Measurements from ENCODE around the gene MAP3K6. TPM values are rescaled to one million over a fixed set of nuclear protein-coding genes. Genes with fewer than 3 reads are reported as not detected.
A peak's percentile ranks its signal among the peaks of the same experiment; 100 is the strongest.
"Not testable (repeated sequence)": the region's sequence is repeated elsewhere in the genome, so short reads cannot be mapped to it uniquely, and the experiment has no call there.

Gene MAP3K6
- total RNA-seq, 1 donor from 2014 or later: 45.2 TPM

- peak within 1 kb of the TSS; percentile 64 for H3K4me3 ChIP-seq
- H3K27me3 ChIP-seq (ENCODE audit: low read depth): no peaks in the 10 kb centered on the region
- peak; percentile 63 for TF ChIP-seq CTCF (IDR thresholded peaks at IDR 0.05; ENCODE audit: borderline replicate concordance)
- DNase-seq: peak; percentile 93
- no peaks in the 10 kb centered on the region for H3K36me3 ChIP-seq
- H3K4me1 ChIP-seq: peaks cover 51% of the 10 kb centered on the region
- intact Hi-C loops (cut with micrococcal nuclease): loop anchor here (5.0 kb wide), 1 partner anchor 90 kb away; no protein-coding TSS in a partner anchor
- peak within 1 kb of the TSS; percentile 68 for H3K27ac ChIP-seq (replicated peaks)
- H3K9me3 ChIP-seq (replicated peaks): no peaks in the 10 kb centered on the region
These were observed 25.5 kb upstream of the MAP3K6 start, which contains the start of gene GPR3 for GRCh38 chr1:27392096-27392777. GPR3 (plus strand) TSS chr1:27392622; CDS start chr1:27393799, 1,177 bp downstream.

GRCh38 chr1:27391511-27392095 is 24.8 kb upstream of the MAP3K6 start:
- no peak for TF ChIP-seq CTCF (IDR thresholded peaks at IDR 0.05; ENCODE audit: borderline replicate concordance)
- H3K27ac ChIP-seq (replicated peaks): peak overlapping the region; percentile 68

GRCh38 chr1:27388337-27389005 is 21.7 kb upstream of the MAP3K6 start:
- TF ChIP-seq CTCF (IDR thresholded peaks at IDR 0.05; ENCODE audit: borderline replicate concordance): peak; percentile 89
- intact Hi-C loops (cut with micrococcal nuclease): no loop called here
- no peaks in the 10 kb centered on the region for H3K9me3 ChIP-seq (replicated peaks)
- peaks cover 28% of the 10 kb centered on the region for H3K4me1 ChIP-seq
- peak overlapping the region; percentile 68 for H3K27ac ChIP-seq (replicated peaks)
- no peaks in the 10 kb centered on the region for H3K27me3 ChIP-seq (ENCODE audit: low read depth)
- H3K4me3 ChIP-seq: no peak overlapping the region
- peak; percentile 68 for DNase-seq
- no peaks in the 10 kb centered on the region for H3K36me3 ChIP-seq

More at GRCh38 chr1:27391511-27392095, 24.8 kb upstream of the MAP3K6 start:
- peak; percentile 58 for DNase-seq
- H3K9me3 ChIP-seq (replicated peaks): no peaks in the 10 kb centered on the region
- no peaks in the 10 kb centered on the region for H3K36me3 ChIP-seq
- intact Hi-C loops (cut with micrococcal nuclease): loop anchor here (5.0 kb wide), 1 partner anchor 89 kb away; no protein-coding TSS in a partner anchor
- H3K27me3 ChIP-seq (ENCODE audit: low read depth): no peaks in the 10 kb centered on the region
- peak overlapping the region; percentile 64 for H3K4me3 ChIP-seq
- H3K4me1 ChIP-seq: peaks cover 45% of the 10 kb centered on the region

GRCh38 chr1:27384797-27385196 is 18.0 kb upstream of the MAP3K6 start:
- H3K4me3 ChIP-seq; H3K27me3 ChIP-seq (ENCODE audit: low read depth); intact Hi-C loops (cut with micrococcal nuclease); H3K27ac ChIP-seq (replicated peaks); H3K36me3 ChIP-seq; DNase-seq; H3K9me3 ChIP-seq (replicated peaks): not testable (repeated sequence)
- peaks cover 26% of the 10 kb centered on the region for H3K4me1 ChIP-seq

GRCh38 chr1:27383661-27384060 is 16.9 kb upstream of the MAP3K6 start:
- Histone ChIP-seq H3K4me3 (no peak overlapping the region), H3K27me3 (ENCODE audit: low read depth) (peaks cover 4% of the 10 kb centered on the region), H3K27ac (replicated peaks) (no peak overlapping the region), H3K9me3 (replicated peaks) (no peaks in the 10 kb centered on the region), H3K36me3 (no peaks in the 10 kb centered on the region), H3K4me1 (peaks cover 27% of the 10 kb centered on the region)
- intact Hi-C loops (cut with micrococcal nuclease): no loop called here
- no peak for TF ChIP-seq CTCF (IDR thresholded peaks at IDR 0.05; ENCODE audit: borderline replicate concordance)
- DNase-seq: no peak

Data from left ventricle myocardium inferior (tissue), 1 donor.